ENCODE results near the gene LTK.
"Not testable (repeated sequence)": the region's sequence is repeated elsewhere in the genome, so short reads cannot be mapped to it uniquely, and the experiment has no call there.

The LTK gene

DNA sequence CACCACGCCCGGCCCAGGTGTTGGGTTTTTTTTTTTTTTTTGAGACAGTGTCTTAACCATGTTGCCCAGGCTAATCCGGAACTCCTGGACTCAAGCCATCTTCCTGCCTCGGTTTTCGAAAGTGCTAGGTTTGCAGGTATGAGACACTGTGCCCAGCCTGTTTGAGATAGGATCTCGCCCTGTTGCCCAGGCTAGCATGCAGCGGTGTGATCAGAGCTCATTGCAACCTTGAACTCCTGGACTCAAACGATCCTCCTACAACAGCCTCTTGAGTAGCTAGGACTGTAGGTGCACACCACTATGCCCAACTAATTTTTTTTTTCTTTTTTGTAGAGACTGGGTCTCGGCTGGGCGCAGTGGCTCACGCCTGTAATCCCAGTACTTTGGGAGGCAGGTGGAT, 40.2 kb downstream of the LTK start:
- no peak for DNase-seq

DNA sequence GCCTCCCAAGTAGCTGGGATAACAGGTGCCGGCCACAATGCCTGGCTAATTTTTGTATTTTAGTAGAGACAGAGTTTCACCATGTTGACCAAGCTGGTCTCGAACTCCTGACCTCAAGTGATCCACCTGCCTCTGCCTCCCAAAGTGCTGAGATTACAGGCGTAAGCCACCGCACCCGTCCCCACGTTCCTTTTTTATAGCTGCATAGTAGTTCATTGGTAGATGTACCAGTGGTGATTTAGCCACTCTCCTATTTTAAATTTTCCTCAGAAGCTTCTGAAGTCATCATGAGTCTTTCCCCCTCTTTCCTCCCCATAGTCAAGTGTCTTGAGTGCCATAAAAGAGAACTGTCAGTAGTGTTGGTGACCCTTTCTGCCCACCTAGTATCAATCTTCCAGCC, 44.0 kb downstream of the LTK start:
- not testable (repeated sequence) for DNase-seq

DNA sequence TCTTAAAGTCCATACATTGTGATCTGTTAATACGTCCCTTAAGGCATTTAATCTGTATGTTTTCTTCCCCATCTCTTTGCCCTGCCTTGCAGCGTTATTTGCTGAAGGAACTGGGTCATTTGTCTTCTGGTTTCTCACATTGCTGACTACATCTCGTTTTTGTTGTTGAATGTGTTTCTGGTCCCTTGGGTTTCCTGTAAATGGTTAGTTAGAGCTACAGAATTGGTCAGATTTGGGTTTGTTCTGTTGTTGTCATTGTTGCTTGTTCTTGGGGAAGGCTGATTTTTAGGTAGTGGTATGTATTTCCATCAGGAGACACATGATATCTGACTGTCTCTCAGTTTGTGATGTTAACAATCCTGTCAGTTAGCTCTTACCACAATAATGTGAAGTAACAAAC, 46.9 kb downstream of the LTK start:
- no peak for DNase-seq

DNA sequence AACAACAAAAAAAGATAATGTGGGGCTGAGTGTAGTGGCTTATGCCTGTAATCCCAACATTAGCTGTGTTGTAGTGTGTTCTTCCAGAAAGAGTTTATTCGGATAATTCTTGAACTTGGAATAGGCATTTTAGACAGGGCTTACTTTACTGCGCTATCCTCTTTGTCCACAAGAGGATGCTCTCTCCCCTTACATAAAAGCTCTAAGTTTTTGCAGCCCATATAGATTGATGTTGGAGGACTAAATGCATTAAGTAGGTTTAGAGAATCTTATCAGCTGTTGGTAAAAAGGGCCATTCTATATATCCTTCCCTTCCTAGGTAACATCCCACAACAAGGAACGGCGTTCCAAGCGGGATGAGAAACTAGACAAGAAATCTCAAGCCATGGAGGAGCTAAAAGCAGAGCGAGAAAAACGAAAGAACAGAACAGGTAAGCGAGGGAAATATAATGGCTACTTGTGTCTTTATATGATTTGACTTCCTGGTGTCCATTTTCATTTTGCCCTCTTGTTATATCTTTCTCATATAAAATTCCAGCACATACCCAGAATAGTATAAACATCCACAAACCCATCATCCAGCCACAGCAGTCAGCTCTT, 47.7 kb downstream of the LTK start:
- no peak for DNase-seq

DNA sequence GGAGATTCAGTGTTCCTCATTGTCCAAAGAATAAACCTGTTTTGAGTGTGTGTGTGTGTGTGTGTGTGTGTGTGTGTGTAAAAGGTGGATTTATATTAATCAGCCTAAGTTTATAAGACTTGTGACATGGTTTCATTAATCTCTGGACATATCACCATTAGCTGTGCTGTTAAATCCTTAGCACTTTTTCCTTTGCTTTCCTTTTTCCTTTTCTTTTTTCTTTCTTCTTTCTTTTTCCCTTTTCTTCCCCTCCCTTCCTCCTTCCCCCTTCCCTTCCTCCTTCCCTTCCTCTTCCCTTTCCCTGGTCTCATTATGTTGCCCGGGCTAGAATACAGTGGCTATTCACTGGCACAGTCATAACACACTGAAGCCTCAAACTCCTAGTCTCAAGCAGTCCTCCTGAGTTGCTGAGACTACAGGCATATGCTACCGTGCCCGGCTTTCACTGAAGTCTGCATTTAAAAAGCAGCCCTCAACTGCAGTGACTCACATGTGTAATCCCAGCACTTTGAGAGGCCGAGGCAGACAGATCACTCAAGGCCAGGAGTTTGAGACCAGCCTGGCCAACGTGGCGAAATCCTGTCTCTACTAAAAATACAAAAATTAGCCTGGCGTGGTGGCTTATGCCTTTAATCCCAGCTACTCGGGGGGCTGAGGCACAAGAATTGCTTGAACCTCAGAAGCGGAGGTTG, 48.6 kb downstream of the LTK start:
- no peak for DNase-seq

DNA sequence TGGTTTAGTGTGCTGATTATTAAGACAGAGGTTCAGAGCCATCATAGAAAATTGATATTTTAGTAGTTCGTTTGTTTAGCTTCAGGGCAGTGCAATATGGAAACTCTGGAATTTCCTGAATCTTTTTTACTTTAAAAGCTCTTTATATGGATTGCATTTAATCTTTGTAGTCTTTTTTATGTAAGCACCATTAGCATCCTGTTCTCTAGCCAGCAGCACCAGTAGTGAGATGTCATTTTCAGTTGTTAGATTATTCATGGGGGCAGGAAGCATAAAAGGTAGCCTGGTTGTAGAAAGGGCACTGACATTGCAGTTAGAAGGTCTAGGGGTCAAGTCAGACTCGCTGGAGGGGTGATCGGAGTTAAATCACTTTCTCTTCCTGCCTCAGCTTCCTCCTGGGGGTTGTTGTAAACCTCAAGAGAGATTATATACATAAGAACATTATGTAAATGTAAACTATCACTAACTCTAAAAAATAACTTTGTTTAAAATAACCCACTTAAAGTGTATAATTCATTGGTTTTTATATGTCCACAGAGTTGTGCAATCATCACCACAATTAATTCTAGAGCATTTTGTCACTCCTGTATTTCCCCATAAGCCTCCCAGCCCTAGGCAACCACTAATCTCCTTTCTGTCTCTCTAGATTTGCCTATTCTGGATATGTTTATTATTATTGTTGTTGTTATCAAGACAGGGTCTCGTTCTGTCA, 51.4 kb downstream of the LTK start:
- no peak for DNase-seq
